Measurements from ENCODE around the gene ADGRL3.

Gene ADGRL3

DNA sequence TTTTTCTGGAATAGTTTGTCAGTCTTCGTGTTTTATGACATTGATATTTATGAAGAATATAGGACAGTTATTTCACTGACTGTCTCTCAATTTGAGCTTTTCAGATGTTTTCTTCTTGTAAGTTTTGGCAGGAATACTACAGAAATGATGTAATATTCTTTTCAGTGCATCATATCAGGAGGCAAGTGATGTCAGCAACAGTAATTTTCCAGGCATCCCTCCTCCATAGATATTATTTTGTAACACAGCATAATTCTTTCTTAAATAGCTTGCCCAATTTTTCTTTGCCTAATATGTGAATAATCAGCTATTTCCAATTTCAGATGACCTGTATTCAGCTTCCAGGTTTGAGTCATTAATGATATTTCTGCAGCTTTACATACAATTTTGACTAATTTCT is 211.1 kb downstream of the ADGRL3 start:
- no peak overlapping the region for H3K27ac ChIP-seq
- no peak for TF ChIP-seq ZFX (IDR thresholded peaks at IDR 0.05)
- TF ChIP-seq, protein P1, sequence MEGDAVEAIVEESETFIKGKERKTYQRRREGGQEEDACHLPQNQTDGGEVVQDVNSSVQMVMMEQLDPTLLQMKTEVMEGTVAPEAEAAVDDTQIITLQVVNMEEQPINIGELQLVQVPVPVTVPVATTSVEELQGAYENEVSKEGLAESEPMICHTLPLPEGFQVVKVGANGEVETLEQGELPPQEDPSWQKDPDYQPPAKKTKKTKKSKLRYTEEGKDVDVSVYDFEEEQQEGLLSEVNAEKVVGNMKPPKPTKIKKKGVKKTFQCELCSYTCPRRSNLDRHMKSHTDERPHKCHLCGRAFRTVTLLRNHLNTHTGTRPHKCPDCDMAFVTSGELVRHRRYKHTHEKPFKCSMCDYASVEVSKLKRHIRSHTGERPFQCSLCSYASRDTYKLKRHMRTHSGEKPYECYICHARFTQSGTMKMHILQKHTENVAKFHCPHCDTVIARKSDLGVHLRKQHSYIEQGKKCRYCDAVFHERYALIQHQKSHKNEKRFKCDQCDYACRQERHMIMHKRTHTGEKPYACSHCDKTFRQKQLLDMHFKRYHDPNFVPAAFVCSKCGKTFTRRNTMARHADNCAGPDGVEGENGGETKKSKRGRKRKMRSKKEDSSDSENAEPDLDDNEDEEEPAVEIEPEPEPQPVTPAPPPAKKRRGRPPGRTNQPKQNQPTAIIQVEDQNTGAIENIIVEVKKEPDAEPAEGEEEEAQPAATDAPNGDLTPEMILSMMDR (conservative IDR thresholded peaks at IDR 0.05) = no peak

DNA sequence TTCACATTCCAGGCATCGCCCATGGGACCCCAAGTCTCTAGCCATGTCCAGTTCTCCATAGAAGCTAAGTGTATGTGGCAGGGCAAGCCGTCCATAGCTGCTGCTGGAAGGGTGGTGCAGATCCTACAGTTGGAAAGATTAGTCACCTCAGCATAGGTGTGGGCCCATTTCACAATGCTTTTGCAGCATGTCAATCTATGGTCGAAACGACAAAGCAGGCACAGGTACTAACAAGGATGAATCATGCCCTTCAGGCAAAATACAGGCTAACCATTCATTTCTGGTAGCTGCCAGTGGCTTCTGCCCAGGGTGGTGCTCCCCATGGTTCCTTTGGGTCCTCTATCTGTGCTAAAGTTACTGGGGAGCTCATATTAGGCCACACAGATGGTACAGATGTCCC is 225.2 kb downstream of the ADGRL3 start:
- no peak for TF ChIP-seq ZFX (IDR thresholded peaks at IDR 0.05)
- TF ChIP-seq, protein P1 (conservative IDR thresholded peaks at IDR 0.05) = no peak
- H3K27ac ChIP-seq = no peak overlapping the region

DNA sequence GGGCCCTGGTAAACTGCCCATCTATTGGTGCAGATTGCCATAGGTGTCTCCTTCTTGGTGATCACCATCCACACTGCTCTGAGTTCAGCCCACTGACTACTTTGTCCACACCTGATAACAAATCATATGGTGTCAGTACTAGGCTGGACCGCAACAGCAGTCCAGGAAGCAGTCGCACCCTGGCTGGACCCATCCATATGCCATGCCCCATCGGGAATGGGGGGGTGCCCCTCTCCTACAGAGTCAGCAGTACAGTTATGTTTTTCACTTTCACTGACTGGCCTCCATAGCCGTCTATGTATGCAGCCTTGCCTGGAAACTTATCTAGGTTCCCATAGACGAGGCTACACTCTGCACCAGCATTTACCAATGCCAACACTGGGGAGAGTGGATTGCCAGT is 226.1 kb downstream of the ADGRL3 start:
- H3K27ac ChIP-seq = no peak overlapping the region
- TF ChIP-seq ZFX (IDR thresholded peaks at IDR 0.05) = no peak

DNA sequence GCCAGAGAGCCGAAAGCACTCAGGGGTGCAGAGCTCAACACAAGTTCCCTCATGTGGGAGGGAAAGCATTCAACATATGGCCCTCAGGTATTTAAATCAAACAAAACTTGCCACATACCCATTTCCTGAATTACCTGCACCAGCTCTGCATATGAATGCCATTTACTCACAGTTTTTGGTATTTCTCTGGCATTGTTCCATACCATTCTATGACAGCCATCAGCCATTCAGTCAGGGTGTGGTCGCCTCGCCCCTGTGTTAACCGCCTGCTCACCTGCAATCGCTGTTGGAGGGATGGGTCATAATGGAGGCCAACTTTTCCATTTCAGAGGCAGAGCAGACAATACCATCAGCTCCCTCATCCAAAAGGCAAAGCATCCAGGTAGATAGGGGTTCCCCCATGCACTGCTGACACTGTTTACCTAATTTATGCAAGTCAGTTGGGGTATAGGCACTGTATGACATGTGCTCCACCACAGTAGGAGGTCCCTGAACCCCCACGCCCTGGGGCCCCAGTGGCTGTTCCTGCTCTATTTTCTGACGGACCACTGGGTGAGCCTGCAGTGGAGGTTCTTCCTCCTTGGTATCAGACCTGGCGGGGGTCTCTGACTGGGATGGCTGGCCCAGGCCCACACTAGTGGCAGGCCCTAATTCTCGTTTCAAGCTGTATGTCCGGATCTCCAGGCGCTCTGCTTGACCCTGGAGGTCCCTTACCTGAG is 227.1 kb downstream of the ADGRL3 start:
- H3K27ac ChIP-seq = no peak overlapping the region
- TF ChIP-seq ZFX (IDR thresholded peaks at IDR 0.05) = no peak
- TF ChIP-seq, protein P1 (conservative IDR thresholded peaks at IDR 0.05) = no peak

DNA sequence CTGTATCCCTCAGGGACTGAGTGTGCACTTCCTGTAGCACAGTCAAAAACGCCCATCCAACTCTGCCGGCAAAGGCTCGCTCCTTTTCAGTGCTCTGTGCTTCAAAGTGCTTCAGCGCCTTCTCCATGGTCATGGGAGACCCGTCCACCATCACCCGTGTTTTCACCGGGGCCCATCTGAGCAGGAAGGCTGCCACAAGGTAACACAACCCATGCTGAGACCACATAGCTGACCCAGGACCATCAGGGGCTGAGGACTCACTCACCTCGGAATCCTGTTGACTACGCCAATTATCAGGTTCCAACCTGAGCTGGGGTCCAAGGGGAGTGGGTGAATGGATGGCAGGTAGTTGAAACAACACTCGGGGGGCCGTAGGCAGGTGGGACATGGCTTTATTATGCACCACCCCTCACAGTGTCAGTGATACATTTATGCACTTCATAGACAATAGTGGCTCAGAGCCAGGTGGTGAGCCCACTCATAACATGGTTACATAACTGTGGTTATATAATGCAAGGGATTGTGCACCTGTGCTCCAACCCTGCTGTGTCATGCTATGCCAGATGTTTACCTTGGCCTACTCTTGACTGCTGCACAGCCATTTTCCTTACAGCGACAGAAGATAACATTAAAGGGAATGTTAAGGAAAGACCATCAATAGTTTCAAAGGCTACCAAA is 227.8 kb downstream of the ADGRL3 start:
- no peak for TF ChIP-seq ZFX (IDR thresholded peaks at IDR 0.05)
- TF ChIP-seq, protein P1 (conservative IDR thresholded peaks at IDR 0.05) = no peak
- H3K27ac ChIP-seq = no peak overlapping the region

DNA sequence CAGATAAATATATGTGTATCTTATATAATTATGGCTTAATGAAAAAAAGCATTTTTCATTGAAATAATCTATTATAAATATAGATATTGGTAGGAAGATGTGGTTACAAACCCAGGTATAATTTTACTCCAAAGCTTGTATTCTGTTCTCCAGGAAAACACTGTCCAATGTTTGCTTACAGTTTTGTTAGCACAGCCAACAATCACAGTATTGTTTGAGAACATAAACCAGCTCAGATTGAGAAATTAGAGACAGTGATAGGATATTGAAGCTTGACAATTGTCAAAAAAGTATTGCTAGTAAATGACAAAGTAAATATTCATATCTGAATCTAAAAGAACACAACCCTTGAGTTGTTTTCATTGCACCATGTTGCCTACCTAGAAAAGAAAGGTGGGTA is 228.8 kb downstream of the ADGRL3 start:
- no peak for TF ChIP-seq ZFX (IDR thresholded peaks at IDR 0.05)
- TF ChIP-seq, protein P1 (conservative IDR thresholded peaks at IDR 0.05) = no peak
- no peak overlapping the region for H3K27ac ChIP-seq

DNA sequence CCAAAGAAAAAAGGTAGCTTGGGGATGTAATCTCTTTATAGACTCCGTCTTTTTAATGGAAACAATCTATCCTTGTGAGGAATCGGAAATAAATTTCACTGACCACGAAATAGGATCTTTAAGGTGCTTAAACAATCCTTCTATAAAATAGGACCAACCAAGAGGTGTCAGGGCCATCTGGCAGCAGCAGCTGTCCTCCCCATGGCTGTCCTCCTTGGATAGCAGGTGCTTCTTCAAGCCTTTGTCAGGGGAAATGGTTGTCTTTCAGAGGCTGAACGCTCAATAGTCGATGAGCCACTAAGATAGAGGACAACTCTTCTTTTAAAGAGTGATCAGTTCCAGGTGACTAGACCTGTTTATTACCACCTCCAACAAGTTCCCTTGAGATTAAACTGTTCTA is 231.0 kb downstream of the ADGRL3 start:
- no peak overlapping the region for H3K27ac ChIP-seq
- no peak for TF ChIP-seq ZFX (IDR thresholded peaks at IDR 0.05)
- TF ChIP-seq, protein P1 (conservative IDR thresholded peaks at IDR 0.05) = no peak
